SIG-M5 treated with dmso at 0.1 percent for 504 hours (cell line): ENCODE measurements around the gene GPX4.

Experiments
- DNase-seq: peaks from one replicate; lab custom pipeline; 2025; ENCODE audit not compliant: unreplicated experiment; lab: John Stamatoyannopoulos, UW

The GPX4 gene

DNA sequence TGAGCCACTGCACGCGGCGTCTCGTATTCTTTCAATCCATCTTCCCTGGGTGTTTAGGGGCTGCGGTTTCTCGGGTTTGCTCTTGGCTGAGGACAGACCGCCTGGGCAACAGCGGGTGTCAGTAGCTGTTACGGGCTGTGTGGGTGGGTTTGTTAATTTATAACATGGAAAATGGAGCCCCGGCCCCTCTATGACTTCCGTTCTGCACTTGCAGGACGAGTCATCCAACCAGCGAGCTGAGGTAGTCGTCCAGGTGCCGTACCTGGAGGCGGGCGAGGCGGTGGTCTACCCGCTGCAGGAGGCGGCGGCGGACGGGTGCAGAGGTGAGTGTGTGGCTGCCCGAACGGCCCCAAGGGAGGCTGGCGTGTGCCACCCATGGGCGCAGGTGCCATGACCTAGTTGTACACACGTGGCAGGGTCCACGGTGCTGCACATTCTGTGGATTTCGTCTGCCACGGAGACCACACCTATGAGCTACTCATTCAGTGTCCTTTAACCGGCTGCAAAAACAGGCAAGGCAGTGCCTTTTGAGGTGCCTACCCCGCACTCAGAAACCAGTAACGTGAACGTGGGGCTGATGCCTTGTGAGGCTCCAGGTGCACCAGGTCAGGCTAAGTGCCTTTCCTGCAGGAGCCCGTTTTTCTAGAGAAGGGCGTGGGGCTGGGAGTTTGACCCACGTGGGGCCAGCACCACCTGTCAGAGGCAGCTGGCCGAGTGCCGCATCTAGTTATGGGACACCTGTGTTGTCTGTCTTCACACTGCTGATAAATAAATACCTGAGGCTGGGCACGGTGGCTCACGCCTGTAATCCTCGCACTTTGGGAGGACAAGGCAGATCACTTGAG lies 19.5 kb upstream of the GPX4 start:
- DNase-seq = no peak

DNA sequence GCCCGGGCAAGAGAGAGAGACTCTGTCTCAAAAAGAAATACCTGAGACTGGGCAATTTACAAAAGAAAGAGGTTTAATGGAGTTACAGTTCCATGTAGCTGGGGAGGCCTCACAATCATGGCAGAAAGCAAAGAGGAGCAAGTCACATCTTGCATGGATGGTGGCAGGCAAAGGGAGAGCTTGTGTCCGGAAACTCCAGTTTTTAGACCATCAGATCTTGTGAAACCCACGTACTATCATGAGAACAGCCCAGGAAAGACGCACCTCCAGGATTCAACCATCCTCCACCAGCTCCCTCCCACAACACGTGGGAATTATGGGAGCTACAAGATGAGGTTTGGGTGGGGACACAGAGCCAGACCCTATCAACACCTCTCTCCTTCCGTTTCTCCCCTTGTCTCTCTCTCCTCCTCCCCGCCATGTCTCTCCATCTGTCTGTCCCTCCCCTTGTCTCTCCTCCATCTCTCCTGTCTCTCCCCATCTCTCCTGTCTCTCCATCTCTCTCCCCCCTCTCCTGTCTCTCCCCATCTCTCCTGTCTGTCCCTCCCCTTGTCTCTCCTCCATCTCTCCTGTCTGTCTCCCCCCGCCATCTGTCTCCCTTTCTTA lies 18.6 kb upstream of the GPX4 start:
- no peak for DNase-seq

DNA sequence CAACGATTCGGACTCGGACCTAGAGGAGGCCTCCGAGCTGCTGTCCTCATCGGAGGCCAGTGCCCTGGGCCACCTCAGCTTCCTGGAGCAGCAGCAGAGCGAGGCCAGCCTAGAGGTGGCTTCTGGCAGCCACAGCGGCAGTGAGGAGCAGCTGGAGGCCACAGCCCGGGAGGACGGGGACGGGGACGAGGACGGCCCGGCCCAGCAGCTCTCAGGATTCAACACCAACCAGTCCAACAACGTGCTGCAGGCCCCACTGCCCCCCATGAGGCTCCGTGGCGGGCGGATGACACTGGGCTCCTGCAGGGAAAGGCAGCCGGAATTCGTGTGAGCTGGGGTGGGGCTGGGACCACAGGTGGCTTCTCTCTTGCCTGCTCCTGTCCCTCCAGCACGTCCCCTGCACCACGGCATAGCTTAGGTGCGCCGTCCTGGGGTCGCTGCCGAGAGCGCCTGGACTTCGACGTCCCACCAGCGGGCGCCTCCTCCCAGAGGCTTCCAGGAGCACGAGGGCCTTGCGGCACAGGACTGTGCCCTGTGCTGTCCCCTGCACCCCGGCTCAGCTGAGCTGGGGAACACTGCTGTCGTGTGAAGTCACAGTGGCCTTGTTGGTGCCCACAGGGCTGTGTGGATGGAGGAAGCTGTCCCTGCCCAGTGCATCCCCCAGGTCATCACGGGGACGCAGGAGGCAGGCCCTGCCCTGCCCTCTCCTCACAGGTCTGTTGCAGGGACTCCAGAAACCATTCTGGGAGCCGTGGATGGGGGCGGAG lies 17.9 kb upstream of the GPX4 start:
- no peak for DNase-seq

DNA sequence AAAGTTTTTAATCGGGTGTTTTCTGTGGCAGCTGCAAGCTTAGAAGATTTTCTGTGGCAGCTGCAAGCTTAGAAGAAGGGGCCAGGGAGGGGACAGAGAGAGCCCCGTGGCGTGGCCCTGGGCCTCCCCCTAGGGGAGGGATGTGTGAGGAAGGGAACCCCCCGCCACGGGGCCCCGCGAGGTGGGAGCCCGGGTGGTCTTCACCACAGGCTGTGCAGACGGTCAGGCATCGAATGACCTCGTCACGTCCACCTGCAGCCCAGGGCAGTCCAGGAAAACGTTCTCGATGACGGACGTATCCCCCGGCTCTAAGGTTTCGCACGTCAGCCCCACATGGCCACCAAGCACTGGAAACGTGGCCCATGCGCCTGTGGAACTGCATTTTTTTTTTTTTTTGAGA lies 17.2 kb upstream of the GPX4 start:
- no peak for DNase-seq

DNA sequence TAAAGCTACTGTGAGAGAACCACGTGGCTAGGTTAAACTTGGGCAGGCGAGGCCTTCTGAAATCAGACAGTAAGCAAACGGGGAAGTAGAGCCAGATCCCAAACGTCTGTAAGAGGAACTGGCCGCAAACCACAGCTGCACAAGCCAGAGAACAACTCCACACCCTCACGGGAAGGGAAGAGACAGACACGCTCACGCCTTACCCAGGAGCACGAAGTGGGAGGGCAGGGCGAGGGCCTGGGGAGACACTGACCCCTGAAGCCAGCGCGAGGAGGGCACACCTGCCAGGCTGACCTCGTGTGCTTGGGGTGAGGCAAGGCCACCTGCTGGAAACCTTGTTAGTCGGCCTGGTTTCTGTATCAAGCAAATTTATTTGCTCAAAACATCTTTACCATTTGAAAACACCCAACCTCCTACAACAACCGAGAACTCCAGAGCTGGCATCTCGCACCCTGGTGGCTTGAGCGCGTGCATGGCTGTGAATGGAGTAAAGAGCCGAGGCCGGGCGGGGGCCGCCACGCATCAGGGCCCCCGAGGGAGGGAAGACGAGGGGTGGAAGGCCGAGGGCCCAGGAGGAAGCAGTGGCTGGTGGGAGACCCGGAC lies 15.9 kb upstream of the GPX4 start:
- DNase-seq = peak; percentile 91

DNA sequence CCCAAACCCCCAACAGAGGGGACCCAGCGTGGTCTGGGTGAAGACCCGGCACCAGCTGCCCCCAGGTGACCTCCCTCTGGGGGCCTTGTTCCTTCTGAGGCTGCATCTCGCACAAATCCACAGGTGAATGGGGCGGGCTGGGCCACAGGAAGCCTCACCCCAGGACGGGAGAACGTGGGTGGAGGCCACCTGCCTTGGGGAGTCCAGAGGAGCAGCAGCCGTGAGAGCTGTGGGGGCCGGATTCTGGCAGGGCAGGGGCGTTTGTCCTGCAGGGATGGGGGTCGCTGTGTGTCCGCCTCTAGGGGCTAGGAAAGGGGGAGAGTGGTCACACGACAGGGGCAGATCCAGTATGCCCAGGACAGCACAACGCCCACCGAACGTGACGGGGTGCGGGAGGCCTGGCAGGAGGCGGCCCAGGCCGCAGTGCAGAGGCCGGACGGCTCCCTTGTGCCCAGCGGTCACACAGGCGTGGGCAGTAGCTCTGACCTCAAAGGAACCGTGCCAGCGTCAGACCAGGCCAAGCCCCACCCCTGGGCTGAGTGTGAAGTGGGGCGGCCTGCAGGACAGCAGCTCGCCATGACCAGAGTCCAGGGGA lies 15.3 kb upstream of the GPX4 start:
- no peak for DNase-seq

DNA sequence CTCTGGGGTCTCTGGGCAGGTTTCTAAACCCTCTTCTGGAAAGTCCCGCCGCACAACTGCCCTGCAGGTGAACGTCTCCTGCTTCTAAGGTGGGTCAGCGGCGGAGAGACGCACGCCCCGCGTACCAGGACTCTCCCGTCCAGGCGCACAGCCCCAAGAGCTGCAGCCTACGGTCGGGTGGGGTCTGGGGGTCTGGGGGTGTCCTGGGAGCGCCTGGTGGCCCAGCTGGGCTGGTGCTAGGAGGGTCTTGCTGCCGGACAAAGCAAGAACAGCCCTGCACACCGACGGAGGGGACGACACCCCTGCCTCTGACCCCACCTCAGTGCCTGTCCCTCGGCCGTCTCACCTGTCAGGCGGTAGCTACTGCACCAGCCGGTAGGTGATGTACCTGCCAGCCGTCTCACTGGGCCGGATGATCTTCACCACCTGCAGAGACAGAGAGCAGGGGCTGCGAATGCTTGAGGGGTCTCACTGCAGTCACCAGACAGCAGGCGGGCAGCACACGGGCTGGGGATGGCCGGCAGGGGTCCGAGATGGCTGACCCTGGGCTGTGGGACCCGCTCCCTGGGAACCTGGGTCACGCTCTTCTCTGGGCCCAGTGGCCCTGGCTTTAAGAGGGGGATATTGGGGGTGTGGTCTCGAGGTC lies 14.5 kb upstream of the GPX4 start:
- DNase-seq = no peak

DNA sequence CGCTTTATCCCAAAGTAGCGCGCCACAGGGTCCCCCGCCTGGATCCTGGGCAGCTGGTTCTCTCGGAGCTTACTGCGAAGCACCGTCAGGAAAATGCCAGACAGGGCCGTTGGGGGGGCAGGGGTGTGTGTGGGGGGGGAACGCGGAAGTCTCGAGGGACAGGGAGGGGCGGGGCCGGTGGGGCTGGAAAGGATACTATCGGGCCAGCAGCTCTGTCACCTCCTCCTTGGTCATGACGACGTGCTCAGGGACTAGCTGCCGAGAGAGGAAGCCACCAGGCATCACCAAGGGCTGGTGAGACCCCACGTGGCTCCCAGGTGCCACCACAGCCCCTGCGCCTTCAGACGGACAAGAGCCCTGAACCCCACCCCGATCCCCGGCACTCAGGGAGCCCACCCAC lies 13.9 kb upstream of the GPX4 start:
- DNase-seq = no peak

DNA sequence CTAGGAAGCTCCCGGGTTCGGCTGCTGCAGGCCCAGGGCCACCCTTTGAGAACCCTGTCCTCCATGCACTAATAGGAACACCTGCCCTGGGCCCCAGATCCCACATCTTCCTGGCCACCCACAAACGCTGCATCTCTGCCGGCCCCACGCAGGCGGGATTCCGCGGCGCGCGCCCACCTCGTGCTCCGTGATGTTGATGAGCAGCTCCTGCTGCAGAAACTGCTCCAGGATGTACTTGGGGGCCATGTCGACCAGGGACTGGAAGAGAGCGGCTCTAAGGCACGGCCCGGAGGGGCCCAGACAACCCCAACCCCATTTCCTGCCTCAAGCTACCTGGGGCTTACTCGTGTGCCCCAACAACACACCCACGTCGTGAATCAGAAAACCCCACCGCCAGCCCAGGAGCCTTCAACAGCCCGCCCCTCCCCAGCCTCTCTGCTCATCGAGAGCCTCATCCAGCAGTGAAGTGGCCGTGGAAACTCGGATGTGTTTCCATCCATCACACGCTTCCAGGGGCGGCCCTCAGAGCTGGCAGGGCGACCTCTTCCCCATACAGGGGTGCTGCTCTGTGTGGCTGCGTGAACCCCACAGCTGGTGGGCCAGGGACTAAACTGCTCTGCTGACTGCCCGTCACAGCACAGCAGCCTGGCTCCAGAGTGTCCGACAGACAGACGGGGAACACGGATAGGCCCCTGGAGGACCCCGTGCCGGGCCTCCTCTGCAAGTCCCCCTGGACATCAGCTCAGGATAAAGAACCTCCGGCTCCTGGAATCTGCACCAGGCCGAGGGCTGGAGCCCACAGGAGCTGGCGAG lies 12.9 kb upstream of the GPX4 start:
- DNase-seq = no peak

DNA sequence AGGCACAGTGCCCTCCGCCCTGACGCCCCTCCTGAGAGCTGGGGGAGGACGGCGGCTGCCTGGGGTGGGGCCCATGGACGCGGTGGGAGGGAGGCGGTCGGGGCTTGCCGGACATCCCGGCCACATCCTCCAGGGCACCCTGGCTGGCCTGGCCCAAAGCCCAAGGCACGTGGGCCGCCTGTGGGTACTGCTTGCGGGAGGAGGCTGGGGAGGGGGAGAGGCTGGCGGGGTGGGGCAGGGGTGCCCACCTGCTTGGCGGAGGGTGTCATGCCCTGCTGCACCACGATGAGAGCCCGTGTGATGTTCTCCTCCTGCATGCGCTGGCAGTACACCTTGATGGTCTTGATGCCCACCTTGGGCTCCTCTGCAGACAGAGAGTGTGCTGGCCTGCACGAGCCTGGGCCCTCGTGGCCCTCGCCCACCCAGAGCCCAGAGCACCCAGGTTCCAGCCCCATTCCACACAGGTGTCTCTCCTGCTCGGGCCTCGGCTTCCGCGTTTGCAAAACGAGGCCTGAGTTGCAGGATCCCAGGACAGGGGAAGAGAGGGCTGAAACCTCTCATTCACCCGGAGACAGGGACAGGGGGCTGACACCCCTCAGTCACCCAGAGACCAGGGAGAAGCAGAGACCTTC lies 12.1 kb upstream of the GPX4 start:
- no peak for DNase-seq

DNA sequence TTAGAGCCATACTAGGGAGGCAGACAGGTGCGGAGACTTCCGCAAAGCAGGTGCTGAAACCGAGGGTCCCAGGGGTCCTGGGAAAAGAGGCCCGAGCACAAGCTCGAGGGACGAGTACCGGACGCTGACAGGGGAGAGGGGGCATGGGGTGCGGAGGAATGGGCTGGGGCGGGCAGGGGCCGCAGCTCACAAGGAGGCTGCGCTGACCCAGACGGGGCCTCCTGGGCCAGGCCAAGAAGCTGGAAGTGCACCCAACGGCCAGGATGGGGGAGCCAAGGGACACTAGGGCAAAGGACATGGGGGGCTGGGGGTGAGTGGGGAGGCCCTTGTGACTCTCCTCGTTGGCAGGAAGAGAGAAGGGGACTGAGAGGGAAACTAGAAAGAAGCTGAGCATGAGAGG lies 10.5 kb upstream of the GPX4 start:
- no peak for DNase-seq

DNA sequence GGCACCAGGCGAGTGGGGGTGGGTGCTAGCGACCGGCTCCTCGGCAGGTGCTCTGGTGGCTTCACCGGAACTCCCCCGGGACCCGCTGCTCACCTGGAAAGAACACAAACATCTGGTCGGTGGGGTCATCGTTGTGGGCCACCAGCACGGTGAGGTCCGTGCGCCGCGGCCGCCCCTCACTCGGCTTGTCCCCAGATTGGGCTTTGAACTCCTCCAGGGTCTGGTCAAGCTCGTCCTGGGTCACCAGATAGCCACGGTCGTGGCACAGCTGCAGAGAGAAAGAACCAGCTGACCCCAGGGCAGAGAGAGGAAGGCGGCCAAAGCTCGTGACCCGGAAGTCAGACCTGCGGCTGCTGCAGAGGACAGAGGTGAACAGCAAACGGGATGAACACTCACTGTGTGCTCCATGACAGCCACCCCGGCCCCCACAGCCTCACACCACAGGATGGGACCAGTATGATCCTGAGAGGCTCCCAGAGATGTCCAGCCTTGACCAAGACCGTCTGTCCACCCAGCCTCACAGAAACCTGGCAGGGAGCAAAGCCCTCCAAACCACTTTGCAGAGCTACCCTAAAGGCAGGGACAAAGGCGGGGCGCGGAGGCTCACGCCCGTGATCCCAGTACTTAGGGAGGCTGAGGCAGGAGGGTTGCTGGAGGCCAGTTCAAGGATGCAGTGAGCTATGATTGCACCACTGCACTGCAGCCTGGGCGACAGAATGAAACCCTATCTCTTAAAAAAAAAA lies 9.8 kb upstream of the GPX4 start:
- DNase-seq = no peak

DNA sequence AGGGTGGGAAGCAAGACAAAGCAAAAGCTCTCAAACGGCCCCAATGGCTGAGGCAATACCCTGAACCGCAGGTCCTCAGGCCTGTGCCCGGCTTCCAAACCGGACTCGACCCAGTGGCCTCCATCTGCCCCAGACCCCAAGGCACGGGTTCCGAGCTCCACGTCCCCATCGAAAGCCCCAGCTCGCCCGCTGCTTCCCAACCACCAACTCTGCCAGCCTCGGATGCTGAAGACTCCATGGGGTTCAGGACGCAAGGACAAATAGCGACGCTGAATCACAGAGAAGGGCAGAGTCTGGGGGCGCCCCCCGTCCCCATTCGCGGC lies 9.2 kb upstream of the GPX4 start:
- DNase-seq = no peak

DNA sequence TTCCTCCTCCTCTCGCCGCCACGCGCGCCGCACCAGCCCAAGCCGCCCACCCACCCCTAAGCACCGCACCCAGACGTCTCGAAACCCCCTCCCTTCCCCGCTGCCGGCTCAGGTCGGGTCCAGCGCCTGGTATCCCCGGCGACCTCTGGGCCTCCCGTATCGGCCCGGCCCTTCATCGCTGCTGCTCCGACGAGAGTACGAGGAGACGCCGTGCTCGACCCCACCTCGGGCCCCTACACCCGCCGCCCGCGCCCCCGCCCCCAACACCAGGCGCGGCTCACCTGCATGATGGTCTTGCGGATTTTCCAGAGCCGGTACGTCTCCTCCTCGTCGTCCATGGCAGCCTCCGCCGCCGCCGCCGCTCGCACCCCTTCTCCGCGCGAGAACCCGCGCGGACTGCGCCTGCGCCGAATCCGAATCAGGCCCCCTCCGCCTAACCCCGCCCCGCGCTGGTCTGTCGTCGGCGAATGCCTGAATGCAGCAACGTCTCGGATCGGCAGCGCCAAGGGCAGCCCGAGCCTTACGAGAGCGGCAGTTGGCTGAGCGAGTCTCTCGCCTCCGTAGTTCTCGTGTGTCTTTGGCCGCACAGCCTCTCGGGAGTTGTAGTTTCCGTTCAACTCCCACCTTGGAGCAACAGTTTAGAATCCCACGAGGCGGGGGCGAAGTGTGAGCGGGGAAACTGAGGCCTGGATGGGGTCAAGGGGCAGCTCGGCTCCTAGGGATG lies 8.7 kb upstream of the GPX4 start, which contains the start of gene POLR2E:
Gene POLR2E (minus strand): TSS at position 398 of the 724 bp plus-strand sequence. CDS start 60 bp downstream, at position 338.
- DNase-seq = peak; percentile 93

DNA sequence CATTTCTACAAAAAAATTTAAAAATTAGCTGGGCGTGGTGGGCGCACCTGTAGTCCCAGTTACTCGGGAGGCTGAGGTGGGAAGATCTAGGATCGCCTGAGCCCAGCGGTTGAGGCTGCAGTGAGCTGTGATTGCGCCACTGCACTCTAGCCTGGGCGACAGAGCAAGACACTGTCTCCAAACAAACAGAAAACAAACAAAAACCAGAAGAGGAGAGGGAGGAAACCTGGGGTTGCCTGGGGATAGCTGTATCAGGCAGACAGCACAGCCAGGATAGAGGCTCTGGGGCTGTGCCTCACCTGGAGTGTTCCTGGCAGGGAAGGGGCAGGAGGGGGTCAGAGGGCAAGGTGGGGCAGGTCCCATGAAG lies 6.0 kb upstream of the GPX4 start:
- no peak for DNase-seq

DNA sequence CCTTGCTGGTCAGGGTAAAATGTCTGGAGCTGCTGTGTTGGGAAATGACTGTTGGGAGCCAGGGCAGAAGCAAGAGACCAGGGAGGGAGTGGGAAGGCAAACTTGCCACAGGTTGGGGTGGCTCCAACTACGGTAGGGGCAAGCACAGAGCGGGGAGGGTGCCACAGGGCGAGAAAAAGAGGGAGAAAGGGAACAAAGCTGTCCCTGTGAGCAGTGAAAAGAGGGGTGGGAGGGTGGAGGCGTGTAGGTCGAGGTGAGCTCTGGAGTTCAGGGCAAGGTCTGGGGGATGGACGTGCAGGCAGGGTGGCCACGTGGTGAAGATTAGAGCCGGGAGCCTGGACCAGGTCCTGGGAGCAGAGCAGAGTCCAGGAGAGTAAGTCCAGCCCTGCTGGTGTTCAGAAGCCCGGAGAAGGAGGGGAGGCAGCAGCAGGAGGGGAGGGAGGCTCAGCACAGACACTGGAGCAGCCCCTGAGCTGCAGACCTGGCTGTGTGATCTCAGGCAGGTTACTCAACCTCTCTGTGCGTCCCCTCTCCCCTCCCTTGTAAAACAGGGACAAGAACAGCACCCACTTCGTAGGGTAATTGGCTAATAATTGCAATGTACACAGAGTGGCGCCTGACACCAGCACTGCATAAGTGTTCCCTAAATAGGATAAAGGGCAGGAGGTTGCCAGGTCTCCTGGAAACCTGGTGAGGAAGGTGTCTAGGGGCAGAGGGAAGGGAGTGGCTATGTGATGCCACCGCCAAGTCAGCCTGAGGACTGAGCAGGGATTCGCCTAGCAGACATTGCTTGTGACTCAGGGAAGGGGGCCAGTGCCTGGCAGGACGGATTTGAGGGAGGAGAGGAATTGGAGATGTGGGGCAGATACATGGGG lies 5.4 kb upstream of the GPX4 start:
- no peak for DNase-seq

DNA sequence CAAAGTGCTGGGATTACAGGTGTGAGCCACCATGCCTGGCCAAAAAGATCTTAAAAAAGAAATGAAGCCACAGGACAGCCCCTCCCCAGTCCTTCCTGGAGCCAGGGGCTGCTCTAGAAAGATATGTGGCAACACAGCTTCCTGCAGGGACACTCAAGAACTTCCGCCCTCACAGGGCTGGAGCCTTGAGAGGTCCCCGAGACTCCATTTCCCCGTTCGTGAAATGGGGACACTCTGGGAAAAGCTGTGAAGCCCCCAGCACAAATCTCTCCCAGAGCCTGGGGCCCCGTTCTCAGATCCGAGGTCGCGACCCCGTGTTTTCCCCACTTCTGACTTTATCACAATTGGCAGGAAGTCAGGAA lies 2.5 kb upstream of the GPX4 start:
- DNase-seq = peak; percentile 63
